ENCODE measurements around the gene TCF20.

DNA sequence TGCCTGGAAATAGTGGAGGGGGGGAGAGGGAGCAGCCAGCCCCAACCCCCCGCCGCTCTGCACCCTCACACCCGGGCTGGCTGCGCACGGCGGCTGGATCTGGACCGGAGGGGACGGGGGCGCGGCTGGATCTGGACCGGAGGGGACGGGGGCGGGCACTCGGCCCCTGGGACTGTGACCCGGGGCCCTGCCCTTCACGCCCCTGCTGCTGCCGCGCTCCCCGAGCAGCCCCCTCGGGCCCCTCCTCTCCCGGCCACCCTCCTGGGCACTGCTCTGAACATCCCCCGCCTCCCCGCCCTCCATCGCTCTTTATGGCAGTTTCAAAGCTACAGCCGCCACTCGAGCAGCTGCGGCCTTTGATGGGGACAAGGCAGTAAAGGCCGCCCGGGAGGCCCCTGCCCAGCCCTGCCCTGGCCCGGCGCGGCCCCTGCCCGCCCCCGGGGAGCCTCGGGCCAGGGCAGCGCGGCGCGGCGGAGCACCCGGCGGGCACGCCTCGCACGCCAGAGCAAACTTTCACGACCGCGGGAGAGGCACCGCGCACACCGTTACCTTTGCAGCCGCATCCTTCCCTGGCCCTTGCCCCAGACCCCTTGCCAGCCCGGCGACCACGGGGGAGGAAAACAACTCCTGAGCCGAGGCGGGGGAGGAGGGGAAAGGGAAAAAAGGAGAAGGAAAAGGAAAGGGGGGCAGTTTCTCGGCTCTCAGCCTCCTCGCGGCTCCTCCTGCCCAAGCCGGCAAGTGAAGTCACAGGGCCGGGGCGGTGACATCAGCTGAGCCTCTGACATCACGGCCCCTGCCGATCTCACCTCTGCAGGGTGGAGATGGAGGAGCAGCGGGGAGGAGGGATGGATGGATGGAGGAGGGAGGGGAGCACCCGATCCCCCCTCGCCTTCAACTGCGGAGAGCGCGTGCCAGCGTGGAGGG lies 13.1 kb upstream of the TCF20 start:
- no peak for TF ChIP-seq POLR2A (IDR thresholded peaks at IDR 0.05)
- TF ChIP-seq CTCF (IDR thresholded peaks at IDR 0.05 in 4 of 5, conservative IDR thresholded peaks at IDR 0.05 in 1 of 5) = no peak
